HepG2 (cell line): ENCODE results near the gene SH2D2A. TPM values are rescaled to one million over a fixed set of nuclear protein-coding genes. Genes with fewer than 3 reads are reported as not detected.

ENCODE experiments used
- ATAC-seq: fragments of 200-7000 bp; cut with Tn5 transposase; 3 replicates; pipeline ENCODE4 v1.9.1; 2020; ENCODE audit warnings: mild to moderate bottlenecking, moderate library complexity
- BruUV-seq: library from RNA; stranded (reverse); fragments of 400-500 nt; replicated peaks from 2 replicates; lab custom pipeline; 2021; lab: Mats Ljungman, UMichigan
- CTCF ChIA-PET: fragments of 300-600 bp; formaldehyde crosslinking; extraction: SDS; loops from one replicate; lab custom pipeline; 2021; ENCODE audit warnings: low total read pairs, inconsistent platforms, low intra/inter-chr PET ratio; lab: Yijun Ruan, JAX
- POLR2A ChIA-PET: fragments of 350-600 bp; sonication (Branson Sonifier 250); formaldehyde crosslinking; loops from one replicate; lab custom pipeline; 2020; ENCODE audit warnings: antibody characterized with exemption, inconsistent platforms; lab: Yijun Ruan, JAX
- DNase-seq: peaks from one replicate; pipeline ENCODE4 v3.0.0-alpha.2; 2015; ENCODE audit warnings: low spot score
- FAIRE-seq: peaks from 3 replicates; lab custom pipeline; 2011; peaks lifted over from hg19 to GRCh38; lab: Jason Lieb, UNC
- H2AFZ ChIP-seq: one replicate; pipeline ENCODE4 v1.6.1; 2011; ENCODE audit warnings: low read length, inconsistent platforms
- H3K27ac ChIP-seq: fragments of 300-600 bp; 3 replicates; pipeline ENCODE4 v1.8.0; 2011; ENCODE audit warnings: mixed run types, mild to moderate bottlenecking, mixed read lengths, low read length, inconsistent platforms; ENCODE audit not compliant: insufficient read depth; ENCODE audit errors: extremely low read length
- H3K27me3 ChIP-seq, 2 experiments: fragments of 200-600 bp in 1 of 2; 2 replicates in 1 of 2; 3 replicates in 1 of 2; pipeline versions ENCODE4 v1.6.0 to v1.8.0; 2011; ENCODE audit warnings: low read length in 2 of 2, mild to moderate bottlenecking in 2 of 2, moderate library complexity in 2 of 2, inconsistent platforms in 1 of 2; ENCODE audit not compliant: insufficient read depth in 2 of 2, control insufficient read depth in 1 of 2
- H3K36me3 ChIP-seq, 2 experiments: fragments of 200-600 bp in 1 of 2; replicated peaks in 1 of 2; 2 replicates in 1 of 2; 3 replicates in 1 of 2; pipeline versions ENCODE4 v1.5.1 to v1.8.0; 2011; ENCODE audit warnings: low read length in 2 of 2, inconsistent platforms in 1 of 2; ENCODE audit not compliant: insufficient read depth in 2 of 2, control insufficient read depth in 1 of 2
- H3K4me1 ChIP-seq: 2 replicates; pipeline ENCODE4 v1.5.1; 2012; ENCODE audit warnings: low read length, inconsistent platforms; ENCODE audit not compliant: insufficient read depth
- H3K4me2 ChIP-seq: 2 replicates; pipeline ENCODE4 v1.6.0; 2011; ENCODE audit warnings: low read depth, low read length, inconsistent platforms
- H3K4me3 ChIP-seq, 3 experiments: fragments of 200-600 bp in 1 of 3; sonication (generic), shearing (Covaris generic) in 1 of 3; replicated peaks in 1 of 3; 2 replicates each; pipeline ENCODE4 v1.5.1; 2011 to 2016; ENCODE audit warnings: low read length in 3 of 3, inconsistent platforms in 2 of 3, low read depth in 2 of 3, mild to moderate bottlenecking in 2 of 3, control low read depth in 1 of 3, mixed read lengths in 1 of 3; ENCODE audit not compliant: insufficient read depth in 1 of 3
- H3K79me2 ChIP-seq: one replicate; pipeline ENCODE4 v1.6.1; 2011; ENCODE audit warnings: low read length, inconsistent platforms; ENCODE audit not compliant: insufficient read depth
- H3K9ac ChIP-seq: 2 replicates; pipeline ENCODE4 v1.6.0; 2011; ENCODE audit warnings: mild to moderate bottlenecking, low read depth, low read length, inconsistent platforms; ENCODE audit not compliant: insufficient read depth
- H3K9me3 ChIP-seq: 2 replicates; pipeline ENCODE4 v1.5.1; 2012; ENCODE audit warnings: mild to moderate bottlenecking, low read length
- H4K20me1 ChIP-seq: 2 replicates; pipeline ENCODE4 v1.6.0; 2011; ENCODE audit warnings: inconsistent platforms, mild to moderate bottlenecking, low read length, moderate library complexity; ENCODE audit not compliant: insufficient read depth
- ARID5B ChIP-seq: IDR thresholded peaks from 2 replicates; pipeline ENCODE4 v1.4.0; 2020; ENCODE audit warnings: mild to moderate bottlenecking, missing genetic modification reagents
- CENPX ChIP-seq: sonication (generic); formaldehyde crosslinking; IDR thresholded peaks from 2 replicates; pipeline ENCODE4 v1.9.0; 2021; ENCODE audit warnings: mild to moderate bottlenecking, missing genetic modification reagents, moderate library complexity
- GABPB1 ChIP-seq: IDR thresholded peaks from 2 replicates; pipeline ENCODE4 v1.6.1; 2016; ENCODE audit warnings: mild to moderate bottlenecking, missing genetic modification reagents, moderate library complexity, missing compliant biosample characterization
- NR3C1 ChIP-seq: sonication (generic); formaldehyde crosslinking; IDR thresholded peaks from 2 replicates; pipeline ENCODE4 v1.4.0; 2020; ENCODE audit warnings: missing genetic modification reagents
- SETDB1 ChIP-seq: sonication (generic); formaldehyde crosslinking; IDR thresholded peaks from 2 replicates; pipeline ENCODE4 v1.5.1; 2020; ENCODE audit warnings: missing genetic modification reagents, mild to moderate bottlenecking, borderline replicate concordance
- YEATS2 ChIP-seq: sonication (generic); formaldehyde crosslinking; IDR thresholded peaks from 2 replicates; pipeline ENCODE4 v1.4.0; 2020; ENCODE audit warnings: missing genetic modification reagents, borderline replicate concordance
- ZBTB7A ChIP-seq: sonication (generic); formaldehyde crosslinking; IDR thresholded peaks from 2 replicates; pipeline ENCODE4 v1.8.0; 2022; ENCODE audit warnings: mild to moderate bottlenecking, missing genetic modification reagents
- ZNF414 ChIP-seq: sonication (generic); formaldehyde crosslinking; IDR thresholded peaks from 2 replicates; pipeline ENCODE4 v1.5.0; 2020; ENCODE audit warnings: missing genetic modification reagents
- ZNF441 ChIP-seq: sonication (generic); formaldehyde crosslinking; IDR thresholded peaks from 2 replicates; pipeline ENCODE4 v1.7.0; 2021; ENCODE audit warnings: missing genetic modification reagents, borderline replicate concordance
- ZNF777 ChIP-seq: sonication (generic); formaldehyde crosslinking; IDR thresholded peaks from 2 replicates; pipeline ENCODE4 v1.4.0; 2020; ENCODE audit warnings: missing genetic modification reagents
- ZNF839 ChIP-seq: sonication (generic); formaldehyde crosslinking; IDR thresholded peaks from 2 replicates; pipeline ENCODE4 v1.4.0; 2020; ENCODE audit warnings: missing genetic modification reagents, mild to moderate bottlenecking, borderline replicate concordance
- WGBS: methylation state at CpG from one replicate; pipeline ENCODE4 v1.1.6; 2017; ENCODE audit warnings: low lambda C conversion rate; 5-methylcytosine and 5-hydroxymethylcytosine counted together
- in situ Hi-C: cut with HindIII; loops from 2 replicates; pipeline ENCODE4 v1.10.0; 2017; ENCODE audit warnings: low pct_unique_long_range_greater_than_20kb; ENCODE audit not compliant: extremely low pct_ligation_motif_present
- intact Hi-C: fragments of 100-400 bp; cut with micrococcal nuclease; formaldehyde crosslinking; loops from one replicate; pipeline ENCODE4 v1.10.0; 2022; ENCODE audit not compliant: unreplicated experiment
- polyA plus RNA-seq, 8 experiments: library from polyadenylated mRNA; depleted of rRNA in 3 of 8; stranded (reverse) in 7 of 8; unstranded in 1 of 8; fragments of >200 nt; fragmentation: Illumina TruSeq in 4 of 8; extraction: Trizol in 4 of 8; gene quantifications; 2 replicates each; pipeline versions ENCODE4 v1.2.1 to v1.2.3, GENCODE V29; 2011 to 2016; ENCODE audit warnings: low read depth in 4 of 8, missing spikeins in 1 of 8, mixed read lengths in 1 of 8; ENCODE audit not compliant: insufficient read depth in 1 of 8
- total RNA-seq, 5 experiments: library from RNA; depleted of rRNA; stranded (reverse); fragments of >200 nt; fragmentation: Illumina TruSeq; extraction: Trizol; gene quantifications; 2 replicates each; pipeline ENCODE4 v1.2.3, GENCODE V29; 2016; ENCODE audit warnings: low read depth in 1 of 5

The SH2D2A gene
- total and polyA plus RNA-seq, 2 of the 13 experiments (the other 11 are each of a cell fraction or from before 2014, with no cell fraction given), result 0.57 to 0.73 TPM

- Histone ChIP-seq H3K27ac (no peak overlapping the region), H3K9me3 (no peaks in the 10 kb centered on the region), H4K20me1 (0 out of 2 replicates have a peak, but pooled peaks cover 2% of the 10 kb centered on the region), H3K79me2 (no peaks in the 10 kb centered on the region), H3K27me3 (peaks cover 15 to 72% of the 10 kb centered on the region in 2 experiments), H3K4me2 (no peak overlapping the region), H3K4me3 (no peak overlapping the region), H3K36me3 (no peaks in the 10 kb centered on the region), H2AFZ (no peak overlapping the region), H3K9ac (no peak overlapping the region), H3K4me1 (peaks cover 8% of the 10 kb centered on the region)
- ATAC-seq (no peak), DNase-seq (no peak), FAIRE-seq (no peak)
- intact Hi-C loops (loop anchor here (10.0 kb wide), 1 partner anchor 70 kb away; no protein-coding TSS in a partner anchor), in situ Hi-C loops (loop anchor here (5.0 to 10.0 kb wide), 2 partner anchors 67 to 170 kb away; no protein-coding TSS in a partner anchor)
- TF ChIP-seq ARID5B (CRISPR knock-in tag), result no peak
- no peak for TF ChIP-seq NR3C1 (CRISPR knock-in tag)
- TF ChIP-seq ZNF777 (CRISPR knock-in tag), result no peak
- TF ChIP-seq GABPB1, result no peak
- no peak for TF ChIP-seq ZNF839 (CRISPR knock-in tag)
- TF ChIP-seq SETDB1 (CRISPR knock-in tag), result no peak
- no peak for TF ChIP-seq ZNF441 (CRISPR knock-in tag)
- TF ChIP-seq CENPX, result no peak
- no peak for TF ChIP-seq ZBTB7A (CRISPR knock-in tag)
- no peak for TF ChIP-seq ZNF414 (CRISPR knock-in tag)
- no peak for TF ChIP-seq YEATS2 (CRISPR knock-in tag)
- ChIA-PET CTCF (no interaction called here), POLR2A (no interaction called here)
- no TSS peak for BruUV-seq
- 80% methylated on average over 1 of the region's 4 CpGs for WGBS
These were observed 48.1 kb upstream of the SH2D2A start for GRCh38 chr1:156864796-156865195.
